A549 (cell line): ENCODE measurements around the gene TBL1Y. TPM values are rescaled to one million over a fixed set of nuclear protein-coding genes. Genes with fewer than 3 reads are reported as not detected.

ENCODE experiments used
- ATAC-seq, 2 experiments: fragments of 200-7000 bp in 1 of 2; fragments of >200 bp in 1 of 2; cut with Nextera tagmentation in 1 of 2; cut with Tn5 transposase in 1 of 2; 3 replicates each; pipeline versions ENCODE4 v1.8.0 to v1.9.1; 2018 to 2020; ENCODE audit warnings: mild to moderate bottlenecking in 1 of 2, moderate library complexity in 1 of 2
- CTCF ChIA-PET: fragments of 300-600 bp; sonication (Branson Sonifier 250); formaldehyde crosslinking; extraction: SDS; loops from one replicate; lab custom pipeline; 2021; ENCODE audit warnings: antibody characterized with exemption, inconsistent platforms; lab: Yijun Ruan, JAX
- POLR2A ChIA-PET: fragments of 350-600 bp; formaldehyde crosslinking; extraction: SDS; loops from one replicate; lab custom pipeline; 2021; ENCODE audit warnings: antibody characterized with exemption, inconsistent platforms; lab: Yijun Ruan, JAX
- DNase-seq, 2 experiments: peaks; one replicate each; pipeline versions ENCODE4 v3.0.0 to v3.0.0-alpha.2; 2011 to 2016; ENCODE audit warnings: low read depth in 1 of 2, low spot score in 1 of 2
- FAIRE-seq: peaks from 2 replicates; lab custom pipeline; 2011; peaks lifted over from hg19 to GRCh38; lab: Jason Lieb, UNC
- H3K27ac ChIP-seq, 2 experiments: fragments of >200 bp; sonication (Bioruptor Twin); formaldehyde crosslinking; 3 replicates each; pipeline ENCODE4 v1.5.1; 2016 to 2017
- H3K4me1 ChIP-seq: fragments of >200 bp; sonication (Bioruptor Twin); formaldehyde crosslinking; 3 replicates; pipeline ENCODE4 v1.6.1; 2016
- H3K4me2 ChIP-seq: fragments of >200 bp; sonication (Bioruptor Twin); formaldehyde crosslinking; 3 replicates; pipeline ENCODE4 v1.6.1; 2016
- H3K4me3 ChIP-seq: fragments of >200 bp; sonication (Bioruptor Twin); formaldehyde crosslinking; 3 replicates; pipeline ENCODE4 v1.5.1; 2016
- H3K9me3 ChIP-seq: fragments of >200 bp; sonication (Bioruptor Twin); formaldehyde crosslinking; 3 replicates; pipeline ENCODE4 v1.6.1; 2016
- CEBPB ChIP-seq, 2 experiments: fragments of >200 bp in 1 of 2; sonication (Bioruptor Twin) in 1 of 2; formaldehyde crosslinking in 1 of 2; IDR thresholded peaks; 2 replicates each; pipeline ENCODE4 v1.6.1; 2012 to 2016
- CHD2 ChIP-seq: fragments of 150-350 bp; IDR thresholded peaks from 2 replicates; pipeline ENCODE4 v1.6.1; 2014; ENCODE audit warnings: low read length; ENCODE audit not compliant: partially characterized antibody
- CHD4 ChIP-seq: fragments of 200-600 bp; sonication (generic); IDR thresholded peaks from 2 replicates; pipeline ENCODE4 v1.6.1; 2016; ENCODE audit warnings: antibody characterized with exemption, mild to moderate bottlenecking, borderline replicate concordance
- EHF ChIP-seq: fragments of 250-450 bp; sonication (Bioruptor Pico); IDR thresholded peaks from 2 replicates; pipeline ENCODE4 v1.5.0; 2020; ENCODE audit warnings: mild to moderate bottlenecking
- EHMT2 ChIP-seq: fragments of 200-600 bp; sonication (generic); IDR thresholded peaks from 2 replicates; pipeline ENCODE4 v1.6.1; 2016; ENCODE audit warnings: antibody characterized with exemption, low read depth, mild to moderate bottlenecking, moderate library complexity
- HDAC2 ChIP-seq: fragments of 200-600 bp; sonication (generic); IDR thresholded peaks from 2 replicates; pipeline ENCODE4 v1.6.1; 2016
- HES2 ChIP-seq: fragments of >200 bp; sonication (Bioruptor Twin); formaldehyde crosslinking; IDR thresholded peaks from 2 replicates; pipeline ENCODE4 v1.6.1; 2016
- HEYL ChIP-seq: fragments of 250-450 bp; sonication (Bioruptor Pico); IDR thresholded peaks from 2 replicates; pipeline ENCODE4 v1.8.0; 2021; ENCODE audit warnings: mild to moderate bottlenecking, moderate library complexity
- HMGXB4 ChIP-seq: fragments of 250-450 bp; sonication (Bioruptor Pico); IDR thresholded peaks from 2 replicates; pipeline ENCODE4 v1.5.0; 2021; ENCODE audit warnings: mild to moderate bottlenecking, moderate library complexity, borderline replicate concordance
- HOXA7 ChIP-seq: fragments of 250-450 bp; sonication (Bioruptor Pico); IDR thresholded peaks from 2 replicates; pipeline ENCODE4 v1.5.0; 2020; ENCODE audit warnings: mild to moderate bottlenecking, moderate library complexity
- HOXB13 ChIP-seq: fragments of 250-450 bp; sonication (Bioruptor Pico); IDR thresholded peaks from 2 replicates; pipeline ENCODE4 v1.5.0; 2020; ENCODE audit warnings: low read depth, mild to moderate bottlenecking, moderate library complexity
- JUN ChIP-seq, 2 experiments: fragments of >200 bp; sonication (Bioruptor Twin); formaldehyde crosslinking; IDR thresholded peaks; 2 replicates in 1 of 2; 3 replicates in 1 of 2; pipeline ENCODE4 v1.6.1; 2016 to 2017
- KDM5A ChIP-seq: fragments of 200-600 bp; sonication (generic); IDR thresholded peaks from 2 replicates; pipeline ENCODE4 v1.6.1; 2016; ENCODE audit warnings: antibody characterized with exemption, mild to moderate bottlenecking
- MAFK ChIP-seq: fragments of 450-650 bp; IDR thresholded peaks from 2 replicates; pipeline ENCODE4 v1.6.1; 2014; ENCODE audit not compliant: partially characterized antibody
- MAX ChIP-seq: IDR thresholded peaks from 2 replicates; pipeline ENCODE4 v1.6.1; 2012
- MAZ ChIP-seq: fragments of 150-350 bp; IDR thresholded peaks from 2 replicates; pipeline ENCODE4 v1.6.1; 2014; ENCODE audit warnings: antibody characterized with exemption, low read depth, low read length, borderline replicate concordance
- NFE2L2 ChIP-seq: fragments of 150-350 bp; conservative IDR thresholded peaks from 2 replicates; pipeline ENCODE4 v1.6.1; 2014; ENCODE audit warnings: low read length
- NR3C1 ChIP-seq: fragments of >200 bp; sonication (Bioruptor Twin); formaldehyde crosslinking; IDR thresholded peaks from 3 replicates; pipeline ENCODE4 v1.6.1; 2017
- PHF8 ChIP-seq: fragments of 200-600 bp; sonication (generic); IDR thresholded peaks from 2 replicates; pipeline ENCODE4 v1.6.1; 2016; ENCODE audit warnings: low read depth, mild to moderate bottlenecking, antibody characterized with exemption, moderate library complexity, borderline replicate concordance
- POLR2A ChIP-seq: IDR thresholded peaks from 2 replicates; pipeline ENCODE4 v1.6.1; 2012; ENCODE audit warnings: mild to moderate bottlenecking, low read length
- RAD21 ChIP-seq, 2 experiments: fragments of >200 bp in 1 of 2; sonication (Bioruptor Twin) in 1 of 2; formaldehyde crosslinking in 1 of 2; IDR thresholded peaks in 1 of 2; conservative IDR thresholded peaks in 1 of 2; 2 replicates in 1 of 2; 3 replicates in 1 of 2; pipeline ENCODE4 v1.6.1; 2012 to 2018; ENCODE audit warnings: inconsistent platforms in 1 of 2
- RCOR1 ChIP-seq: fragments of 150-350 bp; IDR thresholded peaks from 2 replicates; pipeline ENCODE4 v1.6.1; 2014; ENCODE audit warnings: antibody characterized with exemption, low read length, low read depth
- RFX5 ChIP-seq: fragments of 450-650 bp; IDR thresholded peaks from 2 replicates; pipeline ENCODE4 v1.7.1; 2014; ENCODE audit warnings: antibody characterized with exemption, mild to moderate bottlenecking, moderate library complexity
- SMC3 ChIP-seq: fragments of >200 bp; sonication (Bioruptor Twin); formaldehyde crosslinking; IDR thresholded peaks from 3 replicates; pipeline ENCODE4 v1.6.1; 2018; ENCODE audit warnings: inconsistent platforms
- SREBF2 ChIP-seq: fragments of 450-650 bp; IDR thresholded peaks from 2 replicates; pipeline ENCODE4 v1.6.1; 2014; ENCODE audit warnings: mild to moderate bottlenecking, moderate library complexity
- ZNF302 ChIP-seq: fragments of 250-450 bp; sonication (Bioruptor Pico); IDR thresholded peaks from 2 replicates; pipeline ENCODE4 v1.9.0; 2021; ENCODE audit warnings: inconsistent platforms, mild to moderate bottlenecking, moderate library complexity
- WGBS: methylation state at CpG from one replicate; pipeline ENCODE4 v1.1.6; 2017; ENCODE audit errors: missing lambda C conversion rate; 5-methylcytosine and 5-hydroxymethylcytosine counted together
- polyA plus RNA-seq, 4 experiments: library from polyadenylated mRNA; depleted of rRNA in 3 of 4; stranded (reverse); fragments of >200 nt; fragmentation: RNase III in 1 of 4; extraction: RNeasy Plus Mini Kit Qiagen cat#74134 plus additional on column Dnase treatment in 1 of 4; gene quantifications; 2 replicates in 3 of 4; 3 replicates in 1 of 4; pipeline ENCODE4 v1.2.3, GENCODE V29; 2011 to 2017
- TF ChIP-seq, protein P1 (sequence below): fragments of >200 bp; sonication (Bioruptor Twin); formaldehyde crosslinking; IDR thresholded peaks from 3 replicates; pipeline ENCODE4 v1.5.1; 2016

The TBL1Y gene
- polyA plus RNA-seq, 2 of the 4 experiments (the other 2 are of a cell fraction): not detected

DNA sequence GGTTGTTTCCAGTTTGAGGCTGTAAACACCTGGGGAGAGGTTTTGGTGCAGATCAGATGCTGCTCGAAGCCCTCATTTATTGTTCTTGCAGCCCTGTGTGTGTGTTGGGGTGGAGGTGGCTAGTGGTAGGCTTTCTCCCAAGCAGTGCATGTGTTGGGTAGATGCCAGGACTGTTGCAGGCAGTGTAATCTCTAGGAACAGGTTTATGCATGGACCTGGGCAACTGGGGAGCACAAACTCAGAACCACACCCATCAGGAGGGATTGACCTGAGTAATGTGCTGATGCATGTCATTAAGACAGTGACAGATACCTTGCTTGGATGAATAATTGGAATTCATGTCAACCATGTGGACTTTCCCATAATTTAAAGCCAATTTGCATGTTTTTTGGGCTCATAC is 77.3 kb downstream of the TBL1Y start:
- no peaks in the 10 kb centered on the region for H3K4me1 ChIP-seq
- ATAC-seq: no peak
- no peak overlapping the region for H3K4me2 ChIP-seq
- H3K4me3 ChIP-seq: no peak overlapping the region
- WGBS: 0% methylated on average over 1 of the region's 1 CpG
- no peaks in the 10 kb centered on the region for H3K9me3 ChIP-seq
- POLR2A ChIA-PET: no interaction called here
- DNase-seq: no peak
- TF ChIP-seq RCOR1 (no peak), MAZ (no peak)
- TF ChIP-seq, protein P1, sequence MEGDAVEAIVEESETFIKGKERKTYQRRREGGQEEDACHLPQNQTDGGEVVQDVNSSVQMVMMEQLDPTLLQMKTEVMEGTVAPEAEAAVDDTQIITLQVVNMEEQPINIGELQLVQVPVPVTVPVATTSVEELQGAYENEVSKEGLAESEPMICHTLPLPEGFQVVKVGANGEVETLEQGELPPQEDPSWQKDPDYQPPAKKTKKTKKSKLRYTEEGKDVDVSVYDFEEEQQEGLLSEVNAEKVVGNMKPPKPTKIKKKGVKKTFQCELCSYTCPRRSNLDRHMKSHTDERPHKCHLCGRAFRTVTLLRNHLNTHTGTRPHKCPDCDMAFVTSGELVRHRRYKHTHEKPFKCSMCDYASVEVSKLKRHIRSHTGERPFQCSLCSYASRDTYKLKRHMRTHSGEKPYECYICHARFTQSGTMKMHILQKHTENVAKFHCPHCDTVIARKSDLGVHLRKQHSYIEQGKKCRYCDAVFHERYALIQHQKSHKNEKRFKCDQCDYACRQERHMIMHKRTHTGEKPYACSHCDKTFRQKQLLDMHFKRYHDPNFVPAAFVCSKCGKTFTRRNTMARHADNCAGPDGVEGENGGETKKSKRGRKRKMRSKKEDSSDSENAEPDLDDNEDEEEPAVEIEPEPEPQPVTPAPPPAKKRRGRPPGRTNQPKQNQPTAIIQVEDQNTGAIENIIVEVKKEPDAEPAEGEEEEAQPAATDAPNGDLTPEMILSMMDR: no peak
- CTCF ChIA-PET: no interaction called here
- no peak for FAIRE-seq
- no peak overlapping the region for H3K27ac ChIP-seq

DNA sequence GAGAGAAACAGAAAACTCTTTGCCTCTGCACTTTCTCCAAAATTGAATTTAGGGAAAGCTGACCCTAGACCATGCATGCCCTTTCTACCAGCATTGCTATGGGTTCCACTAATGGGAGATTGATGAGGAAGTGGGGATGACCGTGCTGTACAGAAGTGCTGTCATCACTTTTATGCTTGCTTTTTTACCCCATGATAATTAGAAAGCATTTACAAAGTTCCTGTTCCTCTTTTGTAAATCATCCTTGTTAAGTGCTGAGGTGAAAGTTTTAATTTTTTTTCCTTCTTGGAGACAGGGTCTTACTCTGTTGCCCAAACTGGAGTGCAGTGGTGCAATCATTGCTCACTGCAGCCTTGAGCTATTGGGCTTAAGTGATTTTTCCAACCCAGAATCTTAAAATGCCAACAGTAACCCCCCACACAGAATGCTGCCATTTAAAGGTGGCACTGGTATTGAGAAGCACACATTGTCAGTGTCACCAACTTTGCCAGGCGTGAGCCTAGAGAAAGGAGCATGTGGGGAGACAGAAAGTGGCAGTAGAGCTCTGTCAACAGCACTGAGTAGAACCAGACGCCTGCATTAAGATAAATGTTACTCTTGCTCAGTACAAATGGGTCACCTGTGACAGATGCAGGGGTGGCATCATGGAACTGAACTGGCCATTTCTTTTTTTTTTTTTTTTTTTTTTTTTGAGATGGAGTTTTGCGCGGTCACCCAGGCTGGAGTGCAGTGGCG is 79.6 kb downstream of the TBL1Y start:
- H3K4me2 ChIP-seq: no peak overlapping the region
- DNase-seq: no peak
- no peaks in the 10 kb centered on the region for H3K4me1 ChIP-seq
- no peak for FAIRE-seq
- no peak overlapping the region for H3K27ac ChIP-seq
- no peak for ATAC-seq
- ChIA-PET CTCF (no interaction called here), POLR2A (no interaction called here)
- TF ChIP-seq KDM5A (no peak), RAD21 (conservative IDR thresholded peaks at IDR 0.05 in 1 of 2, IDR thresholded peaks at IDR 0.05 in 1 of 2) (no peak), CEBPB (IDR thresholded peaks at IDR 0.05) (no peak), HEYL (no peak), JUN (IDR thresholded peaks at IDR 0.05) (no peak), PHF8 (no peak), NFE2L2 (no peak), MAFK (no peak), SMC3 (no peak), ZNF302 (CRISPR knock-in tag) (no peak), HMGXB4 (CRISPR knock-in tag) (no peak), HDAC2 (no peak), MAX (no peak)
- no peak overlapping the region for H3K4me3 ChIP-seq
- no peaks in the 10 kb centered on the region for H3K9me3 ChIP-seq
- WGBS: 25% methylated on average over 4 of the region's 6 CpGs

- no peak for ATAC-seq
- Histone ChIP-seq H3K9me3 (no peaks in the 10 kb centered on the region), H3K4me3 (no peak overlapping the region), H3K4me1 (no peaks in the 10 kb centered on the region), H3K27ac (no peak overlapping the region), H3K4me2 (no peak overlapping the region)
- CTCF ChIA-PET: no interaction called here
- FAIRE-seq: no peak
- POLR2A ChIA-PET: no interaction called here
- no peak for DNase-seq
- 0% methylated on average over 2 of the region's 3 CpGs for WGBS
- TF ChIP-seq EHMT2: no peak
- no peak for TF ChIP-seq HOXA7
- TF ChIP-seq HMGXB4 (CRISPR knock-in tag): no peak
- TF ChIP-seq NR3C1: no peak
- TF ChIP-seq CHD2: no peak
- no peak for TF ChIP-seq HES2
- TF ChIP-seq EHF (CRISPR knock-in tag): no peak
- no peak for TF ChIP-seq ZNF302 (CRISPR knock-in tag)
- no peak for TF ChIP-seq NFE2L2
- no peak for TF ChIP-seq POLR2A
- TF ChIP-seq RAD21 (conservative IDR thresholded peaks at IDR 0.05 in 1 of 2, IDR thresholded peaks at IDR 0.05 in 1 of 2): no peak
- no peak for TF ChIP-seq CEBPB (IDR thresholded peaks at IDR 0.05)
- no peak for TF ChIP-seq SREBF2
- no peak for TF ChIP-seq HOXB13 (CRISPR knock-in tag)
- no peak for TF ChIP-seq CHD4
- no peak for TF ChIP-seq RFX5
Observed at GRCh38 chrY:6992041-6992440, 81.5 kb downstream of the TBL1Y start.
